ENCODE measurements around the gene CDK17. TPM values are rescaled to one million over a fixed set of nuclear protein-coding genes. Genes with fewer than 3 reads are reported as not detected.
"Not testable (repeated sequence)": the region's sequence is repeated elsewhere in the genome, so short reads cannot be mapped to it uniquely, and the experiment has no call there.

The CDK17 gene
- polyA plus RNA-seq, 1 of the 3 experiments (the other 2 are of a cell fraction): 11.7 TPM

GRCh38 chr12:96321941-96322340, 78.3 kb downstream of the CDK17 start:
- DNase-seq: no peak
- peaks cover 12 to 34% of the 10 kb centered on the region in 2 experiments for H3K36me3 ChIP-seq (replicated peaks in 1 of 2; ENCODE audit: control insufficient read depth in 1 of 2, insufficient read depth in 2 of 2, low read length in 1 of 2)
- H3K27me3 ChIP-seq (ENCODE audit: insufficient read depth): no peaks in the 10 kb centered on the region
- no peak overlapping the region for H3K4me2 ChIP-seq
- CTCF ChIA-PET: no interaction called here
- no peaks in the 10 kb centered on the region for H3K9me2 ChIP-seq
- H3K9ac ChIP-seq: no peak overlapping the region
- no peaks in the 10 kb centered on the region for H3K9me3 ChIP-seq
- WGBS (ENCODE audit: low lambda C conversion rate): 97% methylated on average over 6 of the region's 6 CpGs
- H4K20me1 ChIP-seq (ENCODE audit: insufficient read depth): peaks cover 12% of the 10 kb centered on the region; the same call in 1 of the 2 replicates
- TF ChIP-seq EP300 (IDR thresholded peaks at IDR 0.05; ENCODE audit: borderline replicate concordance in 1 of 2, low read depth in 1 of 2, low read length in 1 of 2): no peak
- no peak for TF ChIP-seq MEF2A (IDR thresholded peaks at IDR 0.05; ENCODE audit: borderline replicate concordance, low read depth)
- no peak for TF ChIP-seq REST (IDR thresholded peaks at IDR 0.05; ENCODE audit: low read depth, low read length)
- TF ChIP-seq PBX3 (IDR thresholded peaks at IDR 0.05): no peak
- no peak for TF ChIP-seq CTCF (IDR thresholded peaks at IDR 0.05)
- TF ChIP-seq ZBTB33 (IDR thresholded peaks at IDR 0.05; ENCODE audit: borderline replicate concordance, low read depth): no peak
- no peak for TF ChIP-seq SIN3A (IDR thresholded peaks at IDR 0.05; ENCODE audit: borderline replicate concordance, low read depth, low read length)
- TF ChIP-seq TCF12 (IDR thresholded peaks at IDR 0.05): no peak
- TF ChIP-seq CHD2 (IDR thresholded peaks at IDR 0.05; ENCODE audit: low read length, partially characterized antibody): no peak
- no peak for TF ChIP-seq USF1 (IDR thresholded peaks at IDR 0.05; ENCODE audit: borderline replicate concordance, low read depth)
- TF ChIP-seq RAD21 (IDR thresholded peaks at IDR 0.05; ENCODE audit: low read length): no peak
- no peak for TF ChIP-seq USF2 (IDR thresholded peaks at IDR 0.05; ENCODE audit: borderline replicate concordance, low read depth, low read length)
- TF ChIP-seq FOXJ3 (CRISPR knock-in tag; IDR thresholded peaks at IDR 0.05): no peak
- no peak overlapping the region for H3K4me3 ChIP-seq (ENCODE audit: low read depth in 2 of 2, low read length in 1 of 2)
- no peak overlapping the region for H2AFZ ChIP-seq (ENCODE audit: low read depth)
- H3K27ac ChIP-seq (ENCODE audit: low read depth in 2 of 2, low read length in 1 of 2): no peak overlapping the region
- peaks cover 62% of the 10 kb centered on the region for H3K79me2 ChIP-seq (ENCODE audit: insufficient read depth)
- no peaks in the 10 kb centered on the region for H3K4me1 ChIP-seq (ENCODE audit: control insufficient read depth in 1 of 2, insufficient read depth in 2 of 2, low read depth in 1 of 2, low read length in 1 of 2)
- POLR2A ChIA-PET: no interaction called here
- peaks cover 9% of the 10 kb centered on the region for H3F3A ChIP-seq (replicated peaks; ENCODE audit: insufficient read depth)

- H3K9me3 ChIP-seq; H3K4me2 ChIP-seq; H3K9me2 ChIP-seq; H3K27me3 ChIP-seq (ENCODE audit: insufficient read depth); H4K20me1 ChIP-seq (ENCODE audit: insufficient read depth); CTCF ChIA-PET; H2AFZ ChIP-seq (ENCODE audit: low read depth); H3K27ac ChIP-seq (ENCODE audit: low read depth in 2 of 2, low read length in 1 of 2); DNase-seq; H3K9ac ChIP-seq; H3K4me3 ChIP-seq (ENCODE audit: low read depth in 2 of 2, low read length in 1 of 2); POLR2A ChIA-PET; H3K4me1 ChIP-seq (ENCODE audit: control insufficient read depth in 1 of 2, insufficient read depth in 2 of 2, low read depth in 1 of 2, low read length in 1 of 2): not testable (repeated sequence)
- whole genome bisulfite sequencing (ENCODE audit: low lambda C conversion rate): 65% methylated on average over 2 of the region's 2 CpGs
- Histone ChIP-seq H3F3A (replicated peaks; ENCODE audit: insufficient read depth) (peaks cover 16% of the 10 kb centered on the region), H3K36me3 (replicated peaks in 1 of 2; ENCODE audit: control insufficient read depth in 1 of 2, insufficient read depth in 2 of 2, low read length in 1 of 2) (peaks cover 12 to 21% of the 10 kb centered on the region in 2 experiments), H3K79me2 (ENCODE audit: insufficient read depth) (peaks cover 61% of the 10 kb centered on the region)
Measured at GRCh38 chr12:96317801-96318200, 82.4 kb downstream of the CDK17 start.
